Smooth muscle cell of bladder (primary cell): ENCODE results near the gene GMEB2. TPM values are rescaled to one million over a fixed set of nuclear protein-coding genes. Genes with fewer than 3 reads are reported as not detected.

Source experiments
- total RNA-seq: library from RNA; depleted of rRNA; stranded (reverse); fragments of >200 nt; gene quantifications from 2 replicates; pipeline ENCODE4 v1.2.3, GENCODE V29; 2014

Gene GMEB2, protein sequence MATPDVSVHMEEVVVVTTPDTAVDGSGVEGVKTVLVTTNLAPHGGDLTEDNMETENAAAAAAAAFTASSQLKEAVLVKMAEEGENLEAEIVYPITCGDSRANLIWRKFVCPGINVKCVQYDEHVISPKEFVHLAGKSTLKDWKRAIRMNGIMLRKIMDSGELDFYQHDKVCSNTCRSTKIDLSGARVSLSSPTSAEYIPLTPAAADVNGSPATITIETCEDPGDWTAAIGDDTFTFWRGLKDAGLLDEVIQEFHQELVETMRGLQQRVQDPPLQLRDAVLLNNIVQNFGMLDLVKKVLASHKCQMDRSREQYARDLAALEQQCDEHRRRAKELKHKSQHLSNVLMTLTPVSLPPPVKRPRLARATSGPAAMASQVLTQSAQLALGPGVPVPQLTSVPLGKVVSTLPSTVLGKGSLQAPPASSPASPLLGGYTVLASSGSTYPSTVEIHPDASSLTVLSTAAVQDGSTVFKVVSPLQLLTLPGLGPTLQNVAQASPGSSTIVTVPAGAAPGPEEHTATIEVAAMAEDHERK
- 7.4 and 8.4 TPM in 2 replicates for total RNA-seq

GRCh38 chr20:63626424-63627128 lies at the start of gene GMEB2:
Gene GMEB2 (minus strand): TSS chr20:63627101. CDS start chr20:63619397, 7,704 bp downstream.

GRCh38 chr20:63657937-63658748 lies 31.2 kb upstream of the GMEB2 start, which contains the start of gene RTEL1:
Gene RTEL1 (plus strand): TSS chr20:63658312. CDS start chr20:63659403, 1,091 bp downstream.

DNA sequence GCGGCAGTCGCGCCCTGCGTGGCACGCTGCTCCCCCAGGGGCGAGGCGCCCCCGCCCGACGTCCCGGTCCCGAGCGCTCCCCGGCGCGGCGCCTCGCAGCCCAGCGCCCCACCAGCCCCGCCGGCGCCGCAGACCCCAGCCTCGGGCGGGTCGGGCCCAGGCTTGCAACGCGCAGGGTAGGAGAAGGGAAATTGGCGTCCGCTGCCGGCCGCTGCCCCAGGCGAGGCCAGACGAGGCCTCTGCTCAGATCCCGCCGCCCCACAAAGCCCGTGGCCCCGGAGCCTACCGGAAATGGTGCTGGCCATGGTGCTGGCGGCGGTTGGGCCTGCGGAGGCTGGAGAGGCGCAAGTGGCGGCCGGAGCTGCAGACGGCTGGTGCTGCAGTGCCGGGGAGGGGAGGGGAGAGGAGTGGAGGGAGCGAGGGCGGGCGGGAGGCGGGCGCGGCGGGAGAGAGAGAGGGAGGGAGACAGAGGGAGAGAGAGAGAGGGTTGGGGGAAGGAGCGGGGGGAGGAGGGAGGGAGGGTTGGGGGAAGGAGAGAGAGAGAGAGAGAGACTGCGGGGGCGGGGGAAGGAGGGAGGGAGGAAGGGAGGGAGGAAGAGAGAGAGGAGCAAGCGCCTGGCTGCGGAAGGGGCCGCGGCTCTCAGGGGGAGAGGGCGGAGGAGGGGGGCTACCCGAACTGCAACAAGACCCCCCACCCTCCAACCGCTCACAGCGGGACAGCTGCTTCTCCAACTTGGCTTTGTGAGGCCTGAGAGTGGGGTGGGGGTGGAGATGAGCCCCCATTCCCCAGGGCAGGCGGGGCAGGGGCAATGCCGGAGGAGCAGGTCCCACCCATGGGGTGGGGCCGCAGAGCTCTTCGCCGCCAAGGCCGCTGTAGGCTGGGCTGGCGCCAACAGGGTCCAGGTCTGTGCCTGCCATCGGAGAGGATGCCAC lies 26.4 kb upstream of the GMEB2 start, which contains the start of gene STMN3:
Gene STMN3, minus strand, starts transcription at position 384 of the 933 bp plus-strand sequence. Its CDS starts 79 bp downstream, at position 305.

GRCh38 chr20:63574156-63574828 lies 52.6 kb downstream of the GMEB2 start, which contains the start of gene HELZ2:
Gene HELZ2 (minus strand): TSS chr20:63574239. CDS start chr20:63572385, 1,854 bp downstream.

DNA sequence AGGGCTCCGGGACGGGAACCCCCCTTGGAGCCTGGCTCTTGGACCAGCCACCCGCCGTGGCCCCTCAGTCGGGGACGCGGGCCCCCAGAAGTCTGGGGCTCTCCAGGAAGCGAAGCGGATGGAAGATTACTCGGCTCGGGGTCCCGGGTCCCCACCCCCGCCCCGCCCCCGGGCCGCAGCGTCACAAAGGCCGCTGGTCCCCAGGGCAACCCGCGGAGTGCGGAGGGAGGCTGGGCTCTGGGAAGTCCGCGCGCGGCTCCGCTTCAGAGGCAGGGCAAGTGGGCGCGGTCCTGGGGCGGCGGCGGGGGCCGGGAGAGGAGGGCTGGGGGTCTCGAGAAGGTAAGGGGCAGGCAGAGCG lies 73.0 kb downstream of the GMEB2 start, which contains the start of gene FNDC11:
Gene FNDC11, plus strand, starts transcription at position 227 of the 358 bp plus-strand sequence. CDS start 1,505 bp downstream, outside the sequence.

DNA sequence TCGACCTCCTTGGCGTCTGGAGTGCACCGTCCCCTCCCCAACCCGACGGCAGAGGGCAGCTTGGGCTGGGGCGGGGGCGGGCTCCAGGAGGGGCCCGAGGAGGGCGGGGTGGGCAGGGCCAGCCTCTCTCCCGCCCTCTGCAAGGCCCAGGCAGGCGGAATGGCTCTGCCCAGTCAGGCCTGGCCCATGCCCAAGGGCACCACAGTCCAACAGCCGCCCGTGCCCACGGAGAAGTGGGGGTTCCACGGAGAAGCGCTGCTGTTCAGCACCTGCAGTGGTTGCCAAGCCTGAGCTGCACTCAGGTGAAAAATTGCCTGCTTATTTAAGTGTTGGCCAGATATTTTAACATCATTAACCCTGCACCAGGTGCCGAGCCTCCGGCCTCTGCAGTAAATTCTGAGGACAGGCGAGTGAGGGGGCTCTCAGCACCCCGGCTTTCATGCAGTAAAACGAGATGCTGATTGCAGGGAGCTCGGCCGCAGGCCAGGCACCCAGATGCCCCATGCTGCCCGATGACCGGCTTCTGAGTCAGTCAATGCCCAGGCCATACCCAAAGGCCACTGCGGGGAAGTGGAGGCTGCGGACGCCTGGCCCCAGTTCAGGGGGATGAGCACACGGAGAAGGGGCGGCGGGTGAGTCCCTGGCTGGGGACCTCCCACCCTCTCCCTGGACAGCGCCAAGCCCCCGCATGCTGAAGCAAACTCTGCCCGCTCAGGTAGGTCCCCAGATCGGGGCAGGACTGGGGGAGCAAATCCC lies 79.0 kb downstream of the GMEB2 start, which contains the start of gene SRMS:
Gene SRMS, minus strand, starts transcription at position 25 of the 756 bp plus-strand sequence. CDS start 286 bp downstream, outside the sequence.

Other genes with a start within 250 kb of the GMEB2 start
- not detected in 2 replicates for gene KCNQ2, start 154.4 kb downstream of the GMEB2 start, total RNA-seq
- 1.3 and 3.0 TPM in 2 replicates for gene EEF1A2, start 128.0 kb downstream of the GMEB2 start, total RNA-seq
- 17.5 and 24.5 TPM in 2 replicates for gene PPDPF, start 106.3 kb downstream of the GMEB2 start, total RNA-seq
- under 0.01 and 0.09 TPM in 2 replicates for gene PTK6, start 89.7 kb downstream of the GMEB2 start, total RNA-seq
- gene SRMS, start 79.4 kb downstream of the GMEB2 start, total RNA-seq, result not detected in 2 replicates
- 0.46 and 0.57 TPM in 2 replicates for gene FNDC11, start 72.9 kb downstream of the GMEB2 start, total RNA-seq
- 27.0 and 29.2 TPM in 2 replicates for gene HELZ2, start 52.9 kb downstream of the GMEB2 start, total RNA-seq
- 2.1 and 2.3 TPM in 2 replicates for gene STMN3, start 26.3 kb upstream of the GMEB2 start, total RNA-seq
- 6.1 and 9.2 TPM in 2 replicates for gene RTEL1, start 31.2 kb upstream of the GMEB2 start, total RNA-seq
- gene TNFRSF6B, start 69.6 kb upstream of the GMEB2 start, total RNA-seq, result 0.65 and 1.3 TPM in 2 replicates
- 30.2 and 35.4 TPM in 2 replicates for gene ARFRP1, start 80.9 kb upstream of the GMEB2 start, total RNA-seq
- 14.3 and 15.6 TPM in 2 replicates for gene ZGPAT, start 80.9 kb upstream of the GMEB2 start, total RNA-seq
- gene LIME1, start 109.6 kb upstream of the GMEB2 start, total RNA-seq, result 1.6 and 2.2 TPM in 2 replicates
- gene SLC2A4RG, start 112.7 kb upstream of the GMEB2 start, total RNA-seq, result 14.4 and 18.3 TPM in 2 replicates
- gene ZBTB46, start 204.2 kb upstream of the GMEB2 start, total RNA-seq, result 4.6 and 9.7 TPM in 2 replicates
- not detected in 2 replicates for gene ABHD16B, start 234.4 kb upstream of the GMEB2 start, total RNA-seq
- 112 and 116 TPM in 2 replicates for gene TPD52L2, start 238.2 kb upstream of the GMEB2 start, total RNA-seq